HG03558 (cell line): Measurements from ENCODE around the gene ARHGAP23.

ENCODE experiments used
- ATAC-seq: cut with Tn5 transposase; IDR thresholded peaks from one replicate; pipeline ENCODE4 v1.9.1; 2021; ENCODE audit warnings: moderate number of reproducible peaks; ENCODE audit not compliant: unreplicated experiment; ENCODE audit errors: extremely low read depth

The ARHGAP23 gene

DNA sequence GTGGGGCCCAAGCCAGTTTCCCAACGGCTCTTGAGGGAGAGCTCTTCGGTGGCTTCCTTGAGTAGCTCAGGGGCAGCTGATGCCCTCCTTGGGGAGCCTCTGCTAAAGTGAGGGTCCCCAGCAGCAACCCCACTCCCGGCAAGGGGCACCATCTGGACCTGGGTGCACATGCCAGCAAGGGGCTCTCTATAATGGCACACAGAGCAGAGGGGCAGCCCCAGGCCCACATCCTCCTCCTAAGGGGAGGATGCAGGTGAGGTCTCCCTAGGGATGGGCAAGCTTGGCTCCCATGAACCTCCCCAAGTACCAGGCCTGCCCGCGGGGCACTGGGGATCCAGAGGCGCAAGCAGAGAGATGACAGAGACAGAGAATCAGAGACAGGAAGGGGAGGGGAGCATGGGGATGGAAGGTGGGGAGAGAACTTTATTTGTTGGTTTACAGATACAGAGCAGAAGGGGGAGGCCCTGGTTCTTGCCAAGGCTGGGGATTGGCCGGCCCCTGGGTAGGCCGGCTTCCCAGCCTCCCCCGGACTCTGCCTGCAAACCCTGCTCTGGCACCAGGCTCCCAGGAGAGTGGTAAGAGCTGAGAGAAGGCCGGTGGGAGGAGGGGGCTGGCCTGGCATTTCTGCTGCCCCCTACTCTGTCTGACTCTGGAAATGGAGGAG, 116.0 kb downstream of the ARHGAP23 start:
- ATAC-seq, result no peak

DNA sequence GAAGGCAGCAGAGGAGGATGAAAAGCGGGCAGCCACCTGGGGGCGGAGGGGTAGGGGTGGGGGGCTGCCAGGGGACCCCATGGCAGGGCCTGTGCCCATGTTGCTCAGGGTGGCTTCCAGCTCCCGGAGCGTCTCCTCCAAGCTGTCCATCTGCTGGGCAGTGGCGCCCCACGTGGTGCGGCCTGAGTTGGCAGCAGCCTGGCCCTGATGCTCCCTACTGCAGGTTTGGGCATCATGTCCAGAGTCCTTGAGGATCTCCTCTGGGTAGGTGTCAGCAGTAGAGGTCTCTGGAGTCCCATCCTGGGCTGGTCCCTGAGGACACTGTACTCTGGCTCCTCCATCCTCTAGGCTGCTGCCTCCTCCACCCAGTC, 116.6 kb downstream of the ARHGAP23 start:
- ATAC-seq, result no peak

DNA sequence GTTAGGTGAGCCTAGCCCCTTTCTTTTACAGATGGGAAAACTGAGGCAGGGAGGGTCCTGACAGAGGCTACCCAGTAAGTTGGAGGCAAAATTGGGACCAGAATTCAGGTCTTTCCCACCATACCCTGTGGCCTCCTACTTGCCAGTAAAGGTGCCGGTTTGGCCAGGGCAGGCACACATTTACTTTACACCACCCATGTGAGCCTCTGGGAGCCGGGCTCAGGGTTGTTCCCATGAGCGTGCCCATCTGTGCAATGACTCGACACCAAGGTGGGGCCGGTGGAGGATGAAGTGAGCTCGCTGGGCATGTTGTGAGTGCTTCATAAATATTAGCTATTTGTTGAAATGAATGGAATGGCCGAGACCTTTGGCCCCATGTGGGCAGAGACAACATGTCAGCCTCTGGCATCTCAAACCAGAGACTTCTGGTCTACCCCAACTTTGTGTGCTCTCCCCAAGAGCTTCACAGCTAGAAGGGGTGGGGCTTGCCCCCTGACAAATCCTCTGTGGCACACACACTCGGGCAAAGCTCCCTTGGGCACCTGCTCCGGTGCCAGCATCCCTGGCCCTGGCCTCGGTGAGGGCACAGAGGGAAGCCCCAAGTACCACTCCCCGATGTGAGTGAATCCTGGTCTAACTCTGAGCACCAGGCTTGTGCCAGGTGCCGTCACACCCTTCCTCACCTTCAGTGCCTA, 117.4 kb downstream of the ARHGAP23 start:
- no peak for ATAC-seq

DNA sequence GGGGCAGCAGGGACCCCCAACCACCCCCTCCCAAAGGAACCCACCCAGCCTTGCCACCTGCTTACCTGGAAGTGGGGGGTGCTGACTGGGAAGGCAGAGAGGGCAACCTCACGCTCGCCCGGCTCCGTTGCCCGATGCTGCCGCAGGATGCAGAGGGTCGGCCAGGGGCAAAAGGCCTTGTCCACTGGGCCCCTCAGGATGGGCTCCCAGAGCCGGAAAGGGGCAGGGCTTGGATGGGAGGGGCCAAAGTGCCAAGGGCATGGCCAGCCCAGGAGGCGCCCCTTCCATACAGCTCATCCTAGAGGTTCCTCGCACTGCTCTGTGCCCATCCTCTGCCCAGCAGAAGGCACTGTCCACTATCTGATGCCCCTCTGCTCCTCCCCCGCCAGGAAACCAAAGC, 118.1 kb downstream of the ARHGAP23 start:
- no peak for ATAC-seq

DNA sequence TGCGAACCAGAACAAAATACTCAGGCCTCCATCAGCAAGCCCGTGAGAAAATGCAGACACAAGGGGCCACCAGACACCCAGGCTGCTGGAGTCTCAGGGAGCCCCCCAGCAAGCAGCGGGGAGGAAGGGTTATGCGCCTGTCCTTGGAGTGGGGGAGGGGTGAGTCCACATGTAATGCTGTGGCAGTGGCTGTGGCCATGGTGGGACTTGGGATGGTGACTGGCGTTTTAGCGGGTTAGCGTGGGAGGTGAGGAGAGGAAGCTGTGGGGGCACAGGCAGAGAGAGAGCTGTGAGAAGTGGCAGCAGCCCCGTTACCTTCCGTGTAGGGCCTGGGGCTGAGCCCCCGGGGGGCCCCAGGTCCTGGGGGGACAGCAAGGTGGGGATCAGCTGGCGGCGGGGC, 119.2 kb downstream of the ARHGAP23 start:
- no peak for ATAC-seq

GRCh38 chr17:38549285-38549684, 121.0 kb downstream of the ARHGAP23 start:
- ATAC-seq, result no peak

- ATAC-seq, result no peak
These were observed 122.4 kb downstream of the ARHGAP23 start for GRCh38 chr17:38550661-38551060.

DNA sequence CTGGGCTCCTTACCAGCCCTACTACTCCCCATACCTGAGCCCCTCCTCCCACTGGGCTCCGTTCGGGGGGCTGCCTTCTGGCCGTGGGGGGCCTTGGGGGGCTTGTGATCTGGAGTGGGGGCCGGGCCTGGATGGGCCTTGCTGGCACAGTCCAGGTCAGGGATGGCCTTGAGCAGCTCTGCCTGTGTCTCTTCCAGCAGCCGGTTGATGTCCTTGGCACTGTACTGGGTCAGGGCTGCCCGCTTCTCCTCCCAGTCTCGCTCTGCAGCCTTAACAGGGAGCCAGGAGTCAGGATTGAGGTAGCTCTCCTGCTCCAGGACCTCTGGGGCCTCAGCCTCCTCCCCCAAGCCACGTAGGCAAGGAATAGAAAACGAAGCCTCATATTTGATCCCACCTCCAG, 122.9 kb downstream of the ARHGAP23 start:
- no peak for ATAC-seq

- ATAC-seq, result no peak
These were observed 124.1 kb downstream of the ARHGAP23 start for GRCh38 chr17:38552343-38552742.

- no peak for ATAC-seq
These were observed 126.4 kb downstream of the ARHGAP23 start for GRCh38 chr17:38554430-38555350.

DNA sequence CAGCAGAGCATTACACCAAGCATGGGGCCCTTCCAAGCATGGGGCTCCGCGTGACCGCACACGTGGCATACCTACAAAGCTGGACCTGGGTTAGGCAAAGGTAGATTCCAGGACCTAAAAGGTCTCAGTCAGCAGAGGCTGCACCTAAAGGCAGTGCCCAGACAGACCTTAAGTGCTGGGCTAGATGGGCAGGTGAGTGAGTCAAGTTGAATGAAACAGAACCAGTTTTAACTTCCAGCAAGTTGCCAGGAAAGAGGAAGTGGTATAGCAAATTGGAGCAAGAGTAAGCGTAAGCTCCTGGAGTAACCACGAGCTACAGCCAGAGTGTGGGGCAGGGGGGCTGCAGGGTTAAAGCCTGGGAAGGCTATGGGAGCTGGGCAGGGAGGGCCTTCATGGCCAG, 128.0 kb downstream of the ARHGAP23 start:
- no peak for ATAC-seq

- no peak for ATAC-seq
These were observed 129.1 kb downstream of the ARHGAP23 start for GRCh38 chr17:38557396-38557795.

DNA sequence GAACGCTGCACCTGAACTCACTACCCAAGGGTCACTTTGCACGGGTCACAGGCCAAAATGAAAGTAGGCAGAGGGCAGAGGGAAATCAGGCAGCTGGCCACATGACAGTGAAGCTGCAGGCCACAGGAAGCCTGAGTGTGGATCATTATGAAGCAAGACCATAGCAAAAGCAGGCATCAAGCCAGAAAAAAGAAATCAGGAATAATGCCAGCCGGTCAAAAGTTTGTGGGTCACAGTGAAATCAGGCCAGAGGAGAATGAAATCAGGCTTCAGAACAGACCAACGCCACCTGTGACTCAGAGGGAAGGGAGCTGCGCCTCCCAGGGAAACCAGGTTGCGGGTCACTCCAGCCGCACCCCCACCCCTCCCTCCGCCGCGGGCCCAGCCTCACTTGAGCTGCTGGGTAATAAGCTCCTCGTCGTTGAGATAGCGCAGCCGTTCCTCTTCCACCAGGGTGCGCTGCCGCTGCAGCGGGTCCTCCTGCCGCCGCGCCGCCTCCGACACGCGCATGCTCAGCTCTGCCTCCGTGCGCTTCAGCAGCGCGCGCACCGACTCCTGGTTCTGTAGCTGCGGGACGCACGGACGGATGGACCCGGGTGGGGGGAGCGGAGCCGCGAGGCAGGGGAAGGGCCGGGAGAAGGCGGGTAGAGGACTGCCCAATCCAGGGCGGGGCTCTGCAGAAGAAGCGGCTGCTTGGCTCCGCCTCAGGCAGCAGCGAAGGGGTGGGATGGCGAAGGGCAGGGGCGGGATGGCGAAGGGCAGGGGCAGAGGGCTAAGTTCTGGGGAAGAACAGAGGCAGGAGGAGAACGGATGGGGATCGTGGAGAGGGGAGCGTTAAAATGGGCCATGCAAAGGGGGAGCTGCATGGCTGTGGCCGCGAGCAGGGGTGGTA, 129.8 kb downstream of the ARHGAP23 start:
- no peak for ATAC-seq

GRCh38 chr17:38558728-38559050, 130.4 kb downstream of the ARHGAP23 start:
- no peak for ATAC-seq

GRCh38 chr17:38559051-38559879, 131.0 kb downstream of the ARHGAP23 start:
- ATAC-seq, result no peak

DNA sequence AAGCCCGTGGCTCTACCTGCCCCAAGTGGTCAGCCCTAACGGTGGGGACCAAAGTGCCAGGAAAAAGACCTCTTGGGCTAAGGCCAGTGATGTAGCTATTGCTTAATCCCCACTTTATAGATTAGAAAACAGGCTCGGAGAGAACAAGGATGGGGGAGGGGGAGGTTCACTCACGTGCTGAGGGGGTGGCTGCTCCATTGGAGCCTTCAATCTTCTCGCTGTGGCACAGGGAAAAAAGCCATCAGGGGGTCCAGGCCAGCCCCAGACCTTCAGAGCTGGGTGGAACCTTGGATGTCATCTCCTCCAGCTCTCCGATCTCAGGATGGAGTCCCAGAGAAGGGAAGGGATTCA, 131.6 kb downstream of the ARHGAP23 start:
- ATAC-seq, result no peak

GRCh38 chr17:38560503-38561318, 132.4 kb downstream of the ARHGAP23 start:
- no peak for ATAC-seq

DNA sequence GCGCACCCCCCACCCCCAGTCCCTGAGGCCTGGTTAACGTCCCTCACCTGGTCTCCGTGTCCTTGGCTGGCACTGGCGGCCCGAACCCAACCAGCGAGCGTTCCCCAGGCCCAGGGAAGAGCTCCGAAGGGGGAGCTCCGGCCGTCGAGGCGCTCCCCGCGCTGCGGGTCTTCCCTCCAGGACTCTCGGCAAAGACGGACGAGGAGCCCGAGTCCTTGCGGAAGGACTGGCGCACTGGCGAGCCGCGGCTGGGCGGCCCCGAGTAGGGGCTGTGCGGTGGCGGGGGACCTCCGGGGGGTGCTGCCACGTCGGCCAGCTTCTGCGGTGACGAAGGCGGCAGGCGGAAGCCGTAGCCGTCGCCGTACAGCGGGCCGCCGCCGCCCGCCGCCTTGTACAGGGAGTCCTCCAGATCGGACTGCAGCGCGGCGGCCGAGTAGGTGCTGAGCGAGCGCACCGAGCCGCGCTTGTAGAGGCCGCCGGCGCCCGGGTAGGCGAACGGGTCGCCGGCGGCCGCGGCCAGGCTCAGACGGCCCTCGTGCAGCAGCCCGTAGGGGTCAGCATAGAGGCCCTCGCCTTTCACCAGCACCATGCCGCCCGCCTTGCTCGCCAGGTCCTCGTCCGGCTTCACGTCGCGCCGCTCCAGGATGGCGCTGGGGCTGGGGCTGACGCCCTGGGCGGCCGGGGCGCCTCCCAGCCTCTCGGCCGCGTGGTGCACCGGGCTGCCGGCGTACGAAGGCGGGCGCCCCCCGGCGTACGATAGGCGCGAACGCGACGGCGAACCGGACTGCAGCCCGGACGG, 133.4 kb downstream of the ARHGAP23 start:
- ATAC-seq, result no peak
